ENCODE measurements around the gene KRTAP9-6. TPM values are rescaled to one million over a fixed set of nuclear protein-coding genes. Genes with fewer than 3 reads are reported as not detected.
"Not testable (repeated sequence)": the region's sequence is repeated elsewhere in the genome, so short reads cannot be mapped to it uniquely, and the experiment has no call there.

KRTAP9-6 gene
- total and polyA plus RNA-seq, 12 donors = not detected

DNA sequence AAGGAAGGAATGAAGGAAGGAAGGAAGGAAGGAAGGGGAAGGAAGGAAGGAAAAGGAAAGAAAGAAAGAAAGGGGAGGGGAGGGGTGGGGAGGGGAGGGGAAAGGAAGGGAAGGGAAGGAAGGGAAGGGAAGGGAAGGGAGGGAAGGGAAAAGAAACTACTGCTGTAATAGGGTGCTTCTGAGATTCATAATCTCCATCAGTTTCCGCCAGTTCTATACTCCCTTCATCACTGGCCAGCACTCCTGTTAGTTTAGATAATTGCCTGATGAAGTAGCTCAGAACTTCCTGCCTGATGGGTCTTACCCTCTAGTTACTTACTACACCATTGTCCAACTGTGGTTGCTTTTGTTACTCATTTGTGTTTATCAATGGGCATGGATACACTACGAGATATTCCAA is 2.0 kb upstream of the KRTAP9-6 start:
- H3K27me3 ChIP-seq = peaks cover 6% of the 10 kb centered on the region
- no peak for DNase-seq
- H3K36me3 ChIP-seq (replicated peaks in 1 of 2) = no peaks in the 10 kb centered on the region
- H3K9me3 ChIP-seq (replicated peaks in 1 of 3) = no peaks in the 10 kb centered on the region
- H3K4me3 ChIP-seq = no peak overlapping the region
- WGBS, 4 donors = 58 to 70% (median 61%) methylated on average over 2 of the region's 2 CpGs
- no peak for TF ChIP-seq POLR2A (IDR thresholded peaks at IDR 0.05)
- TF ChIP-seq, protein P1, sequence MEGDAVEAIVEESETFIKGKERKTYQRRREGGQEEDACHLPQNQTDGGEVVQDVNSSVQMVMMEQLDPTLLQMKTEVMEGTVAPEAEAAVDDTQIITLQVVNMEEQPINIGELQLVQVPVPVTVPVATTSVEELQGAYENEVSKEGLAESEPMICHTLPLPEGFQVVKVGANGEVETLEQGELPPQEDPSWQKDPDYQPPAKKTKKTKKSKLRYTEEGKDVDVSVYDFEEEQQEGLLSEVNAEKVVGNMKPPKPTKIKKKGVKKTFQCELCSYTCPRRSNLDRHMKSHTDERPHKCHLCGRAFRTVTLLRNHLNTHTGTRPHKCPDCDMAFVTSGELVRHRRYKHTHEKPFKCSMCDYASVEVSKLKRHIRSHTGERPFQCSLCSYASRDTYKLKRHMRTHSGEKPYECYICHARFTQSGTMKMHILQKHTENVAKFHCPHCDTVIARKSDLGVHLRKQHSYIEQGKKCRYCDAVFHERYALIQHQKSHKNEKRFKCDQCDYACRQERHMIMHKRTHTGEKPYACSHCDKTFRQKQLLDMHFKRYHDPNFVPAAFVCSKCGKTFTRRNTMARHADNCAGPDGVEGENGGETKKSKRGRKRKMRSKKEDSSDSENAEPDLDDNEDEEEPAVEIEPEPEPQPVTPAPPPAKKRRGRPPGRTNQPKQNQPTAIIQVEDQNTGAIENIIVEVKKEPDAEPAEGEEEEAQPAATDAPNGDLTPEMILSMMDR (IDR thresholded peaks at IDR 0.05) = no peak
- no peak overlapping the region for H3K27ac ChIP-seq
- no peaks in the 10 kb centered on the region for H3K4me1 ChIP-seq (replicated peaks in 1 of 2)
- intact Hi-C loops (cut with DNase I) = no loop called here

DNA sequence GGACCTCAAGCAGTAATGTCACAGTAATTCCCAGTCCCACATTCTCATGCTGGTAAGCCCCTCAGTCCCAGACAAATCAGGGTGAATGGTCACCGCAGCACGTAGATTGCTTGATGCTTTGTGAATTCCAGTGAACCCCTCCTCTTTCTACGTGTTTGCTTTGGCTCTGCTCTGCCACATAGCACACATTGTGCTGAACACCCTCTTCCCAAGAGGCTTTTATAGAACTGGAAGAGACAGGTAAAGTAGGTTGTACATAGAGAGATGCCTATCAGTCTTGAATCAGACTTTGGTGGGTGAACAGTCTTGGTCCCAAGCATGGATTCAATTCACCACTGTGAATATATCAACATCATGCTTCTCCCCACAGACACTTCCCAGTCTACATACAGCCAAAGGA is 579 bp upstream of the KRTAP9-6 start:
- intact Hi-C loops (cut with DNase I) = no loop called here
- no peak overlapping the region for H3K27ac ChIP-seq
- no peaks in the 10 kb centered on the region for H3K27me3 ChIP-seq
- TF ChIP-seq, protein P1 (IDR thresholded peaks at IDR 0.05) = no peak
- TF ChIP-seq POLR2A (IDR thresholded peaks at IDR 0.05) = no peak
- no peaks in the 10 kb centered on the region for H3K4me1 ChIP-seq (replicated peaks in 1 of 2)
- DNase-seq = no peak
- H3K36me3 ChIP-seq (replicated peaks in 1 of 2) = no peaks in the 10 kb centered on the region
- WGBS, 4 donors = 62 to 73% (median 70%) methylated on average over 3 of the region's 3 CpGs
- no peaks in the 10 kb centered on the region for H3K9me3 ChIP-seq (replicated peaks in 1 of 3)
- H3K4me3 ChIP-seq = no peak overlapping the region

DNA sequence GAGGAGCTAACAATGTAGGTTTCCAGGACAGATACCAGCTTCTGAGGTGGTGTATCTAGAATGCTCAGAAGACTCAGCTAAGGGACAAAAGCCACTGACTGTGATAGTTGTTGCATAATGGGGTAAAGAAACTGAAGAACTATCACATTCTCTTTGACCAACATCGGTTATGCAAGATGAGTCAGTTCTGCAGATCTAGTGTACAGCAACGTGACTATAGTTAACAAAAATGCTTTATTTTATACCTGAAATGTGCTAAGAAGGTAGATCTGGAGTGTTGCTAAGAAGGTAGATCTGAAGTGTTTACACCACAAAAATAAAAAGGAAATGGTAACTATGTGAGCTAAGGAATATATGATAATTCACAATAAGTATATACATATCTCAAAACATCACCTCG is 2.5 kb downstream of the KRTAP9-6 start:
- Histone ChIP-seq H3K4me1 (replicated peaks in 1 of 2) (no peaks in the 10 kb centered on the region), H3K27me3 (no peaks in the 10 kb centered on the region), H3K9me3 (replicated peaks in 1 of 3) (no peaks in the 10 kb centered on the region), H3K27ac (no peak overlapping the region), H3K4me3 (no peak overlapping the region), H3K36me3 (replicated peaks in 1 of 2) (no peaks in the 10 kb centered on the region)
- intact Hi-C loops (cut with DNase I) = no loop called here
- DNase-seq = no peak
- WGBS, 4 donors = 64 to 82% methylated on average over 3 of the region's 3 CpGs; no CpG with 5 or more reads in 2 of the 4 donors
- no peak for TF ChIP-seq POLR2A (IDR thresholded peaks at IDR 0.05)
- TF ChIP-seq, protein P1 (IDR thresholded peaks at IDR 0.05) = no peak

DNA sequence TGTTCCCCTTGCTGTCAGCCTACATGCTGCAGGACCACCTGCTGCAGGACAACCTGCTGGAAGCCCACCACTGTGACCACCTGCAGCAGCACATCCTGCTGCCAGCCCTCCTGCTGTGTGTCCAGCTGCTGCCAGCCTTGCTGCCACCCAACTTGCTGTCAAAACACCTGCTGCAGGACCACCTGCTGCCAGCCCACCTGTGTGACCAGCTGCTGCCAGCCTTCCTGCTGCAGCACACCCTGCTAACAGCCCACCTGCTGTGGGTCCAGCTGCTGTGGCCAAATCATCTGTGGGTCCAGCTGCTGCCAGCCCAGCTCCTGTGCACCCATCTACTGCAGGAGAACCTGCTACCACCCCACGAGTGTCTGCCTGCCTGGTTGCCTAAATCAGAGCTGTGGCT is 6.1 kb downstream of the KRTAP9-6 start:
- 63 to 67% methylated on average over 1 of the region's 1 CpG; no CpG with 5 or more reads in 2 of the 4 donors for WGBS, 4 donors
- H3K36me3 ChIP-seq (replicated peaks in 1 of 2); H3K4me1 ChIP-seq (replicated peaks in 1 of 2); intact Hi-C loops (cut with DNase I); H3K9me3 ChIP-seq (replicated peaks in 1 of 3); H3K27me3 ChIP-seq; H3K27ac ChIP-seq; H3K4me3 ChIP-seq; DNase-seq: not testable (repeated sequence)

DNA sequence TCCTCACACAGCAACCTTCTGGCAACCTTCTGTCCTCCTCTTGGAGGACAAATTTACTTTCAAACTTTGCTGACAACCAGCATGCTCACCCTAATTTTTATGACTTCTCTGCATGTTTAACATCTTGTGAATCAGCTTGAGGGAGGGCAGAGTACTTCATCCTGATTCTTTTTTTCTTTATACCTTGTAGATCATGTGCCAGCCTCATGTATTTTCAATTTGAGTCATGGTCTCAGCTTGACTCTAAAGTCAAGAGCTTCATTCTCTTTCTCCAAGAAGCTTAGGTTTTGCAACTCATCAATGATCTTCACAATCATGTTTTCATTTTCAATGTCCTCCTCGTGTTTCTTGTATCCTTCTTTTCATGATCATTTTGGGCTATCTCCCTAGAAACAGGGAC is 6.7 kb downstream of the KRTAP9-6 start:
- Histone ChIP-seq H3K9me3 (replicated peaks in 1 of 3) (no peaks in the 10 kb centered on the region), H3K4me3 (no peak overlapping the region), H3K36me3 (replicated peaks in 1 of 2) (no peaks in the 10 kb centered on the region), H3K27me3 (no peaks in the 10 kb centered on the region), H3K4me1 (replicated peaks in 1 of 2) (no peaks in the 10 kb centered on the region), H3K27ac (no peak overlapping the region)
- no peak for DNase-seq
- intact Hi-C loops (cut with DNase I) = no loop called here
- TF ChIP-seq, protein P1 (IDR thresholded peaks at IDR 0.05) = no peak
- no peak for TF ChIP-seq POLR2A (IDR thresholded peaks at IDR 0.05)
- WGBS, 4 donors = 52 to 68% methylated on average over 1 of the region's 1 CpG; no CpG with 5 or more reads in 2 of the 4 donors

DNA sequence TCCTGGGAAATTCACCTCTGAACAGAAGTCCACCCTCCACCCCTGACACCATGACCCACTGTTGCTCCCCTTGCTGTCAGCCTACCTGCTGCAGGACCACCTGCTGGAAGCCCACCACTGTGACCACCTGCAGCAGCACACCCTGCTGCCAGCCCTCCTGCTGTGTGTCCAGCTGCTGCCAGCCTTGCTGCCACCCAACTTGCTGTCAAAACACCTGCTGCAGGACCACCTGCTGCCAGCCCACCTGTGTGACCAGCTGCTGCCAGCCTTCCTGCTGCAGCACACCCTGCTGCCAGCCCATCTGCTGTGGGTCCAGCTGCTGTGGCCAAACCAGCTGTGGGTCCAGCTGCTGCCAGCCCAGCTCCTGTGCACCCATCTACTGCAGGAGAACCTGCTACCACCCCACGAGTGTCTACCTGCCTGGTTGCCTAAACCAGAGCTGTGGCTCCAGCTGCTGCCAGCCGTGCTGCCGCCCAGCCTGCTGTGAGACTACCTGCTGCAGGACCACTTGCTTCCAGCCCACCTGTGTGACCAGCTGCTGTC is 10.5 kb downstream of the KRTAP9-6 start, which contains the start of gene KRTAP9-7:
Gene KRTAP9-7, plus strand, starts transcription at position 51 of the 543 bp plus-strand sequence. Its CDS starts 0 bp downstream, at position 51.
- intact Hi-C loops (cut with DNase I); DNase-seq; H3K4me3 ChIP-seq; H3K27ac ChIP-seq; H3K4me1 ChIP-seq (replicated peaks in 1 of 2); H3K36me3 ChIP-seq (replicated peaks in 1 of 2); H3K9me3 ChIP-seq (replicated peaks in 1 of 3); H3K27me3 ChIP-seq: not testable (repeated sequence)
- WGBS, 4 donors = 62 to 80% (median 70%) methylated on average over 2 to 3 of the region's 3 CpGs; no CpG with 5 or more reads in 1 of the 4 donors

Measured in adrenal gland (tissue), 12 donors.